ENCODE results near the gene EFNA3. TPM values are rescaled to one million over a fixed set of nuclear protein-coding genes. Genes with fewer than 3 reads are reported as not detected.

The EFNA3 gene
- total and polyA plus RNA-seq, 2 of the 4 experiments (the other 2 are of a cell fraction) = 0.72 to 1.6 TPM

DNA sequence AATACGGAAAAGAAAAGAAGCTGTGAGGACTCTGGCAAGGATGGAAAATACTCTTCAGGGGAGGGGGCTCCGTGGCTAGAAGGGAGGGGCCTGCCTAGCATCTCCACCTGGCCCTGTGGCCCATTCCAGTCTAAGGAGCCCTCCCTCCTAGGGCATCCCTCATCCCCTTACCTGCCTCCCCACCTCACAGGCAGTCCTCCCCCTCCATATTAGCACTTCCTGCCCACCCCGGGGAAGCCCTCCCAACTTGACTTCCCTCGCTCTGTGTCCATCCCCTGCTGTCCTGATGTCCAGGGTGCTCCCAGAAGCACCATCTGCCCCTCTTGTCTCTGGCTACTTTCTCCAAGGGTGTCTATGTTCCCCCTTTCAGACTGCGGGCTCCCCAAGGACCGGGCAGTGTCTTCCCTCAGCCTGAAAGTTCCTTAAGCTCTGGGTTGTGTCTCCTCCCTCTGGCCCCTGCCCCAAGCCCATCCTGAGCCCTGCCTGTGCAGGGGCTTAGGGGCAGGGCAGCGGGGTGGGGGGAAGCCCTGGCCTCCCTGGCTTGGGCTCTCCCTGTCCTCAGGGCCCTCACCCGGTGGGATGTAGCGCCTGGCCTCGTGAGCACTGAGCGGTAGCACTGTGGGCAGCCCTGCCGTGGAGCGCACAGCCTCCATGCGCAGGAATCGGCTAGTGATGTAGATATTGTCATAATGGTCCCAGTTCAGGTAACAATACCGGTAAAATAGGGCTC, 49.0 kb upstream of the EFNA3 start:
- no peak overlapping the region for H2AFZ ChIP-seq (replicated peaks; ENCODE audit: low read length, poor library complexity)
- BruUV-seq (replicated peaks) = no TSS peak
- in situ Hi-C loops (cut with MboI; ENCODE audit: low sequenced_read_pairs) = no loop called here
- no peaks in the 10 kb centered on the region for H3K79me1 ChIP-seq (ENCODE audit: low read depth in 1 of 2, low read length in 2 of 2)
- H3K9ac ChIP-seq (ENCODE audit: low read depth, low read length) = no peak overlapping the region
- H3K4me3 ChIP-seq (ENCODE audit: insufficient read depth, low read depth, low read length) = no peak overlapping the region
- H4K20me1 ChIP-seq (ENCODE audit: insufficient read depth, low read length) = no peaks in the 10 kb centered on the region; the same call in 1 of the 2 replicates
- intact Hi-C loops (cut with micrococcal nuclease) = no loop called here
- H3K4me2 ChIP-seq (ENCODE audit: low read depth, low read length) = no peak overlapping the region
- H2AK9ac ChIP-seq (replicated peaks; ENCODE audit: low read depth, low read length, poor library complexity) = no peak overlapping the region
- ChIA-PET POLR2A (ENCODE audit: unreplicated experiment) (no interaction called here), CTCF (no interaction called here)
- no peak overlapping the region for H2BK5ac ChIP-seq (ENCODE audit: low read depth, low read length, poor library complexity, severe bottlenecking)
- TF ChIP-seq FOS (IDR thresholded peaks at IDR 0.05; ENCODE audit: low read depth, low read length) = no peak
- TF ChIP-seq NFE2L2 (IDR thresholded peaks at IDR 0.05; ENCODE audit: low read depth, low read length) = no peak
- no peak for TF ChIP-seq BHLHE40 (IDR thresholded peaks at IDR 0.05; ENCODE audit: low read depth, low read length)
- no peak for TF ChIP-seq CEBPB (IDR thresholded peaks at IDR 0.05; ENCODE audit: low read depth, low read length)
- TF ChIP-seq, protein P1, sequence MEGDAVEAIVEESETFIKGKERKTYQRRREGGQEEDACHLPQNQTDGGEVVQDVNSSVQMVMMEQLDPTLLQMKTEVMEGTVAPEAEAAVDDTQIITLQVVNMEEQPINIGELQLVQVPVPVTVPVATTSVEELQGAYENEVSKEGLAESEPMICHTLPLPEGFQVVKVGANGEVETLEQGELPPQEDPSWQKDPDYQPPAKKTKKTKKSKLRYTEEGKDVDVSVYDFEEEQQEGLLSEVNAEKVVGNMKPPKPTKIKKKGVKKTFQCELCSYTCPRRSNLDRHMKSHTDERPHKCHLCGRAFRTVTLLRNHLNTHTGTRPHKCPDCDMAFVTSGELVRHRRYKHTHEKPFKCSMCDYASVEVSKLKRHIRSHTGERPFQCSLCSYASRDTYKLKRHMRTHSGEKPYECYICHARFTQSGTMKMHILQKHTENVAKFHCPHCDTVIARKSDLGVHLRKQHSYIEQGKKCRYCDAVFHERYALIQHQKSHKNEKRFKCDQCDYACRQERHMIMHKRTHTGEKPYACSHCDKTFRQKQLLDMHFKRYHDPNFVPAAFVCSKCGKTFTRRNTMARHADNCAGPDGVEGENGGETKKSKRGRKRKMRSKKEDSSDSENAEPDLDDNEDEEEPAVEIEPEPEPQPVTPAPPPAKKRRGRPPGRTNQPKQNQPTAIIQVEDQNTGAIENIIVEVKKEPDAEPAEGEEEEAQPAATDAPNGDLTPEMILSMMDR (conservative IDR thresholded peaks at IDR 0.05; ENCODE audit: low read depth, low read length) = no peak
- no peak for TF ChIP-seq MAZ (IDR thresholded peaks at IDR 0.05; ENCODE audit: borderline replicate concordance, low read depth, low read length)
- TF ChIP-seq RAD21 (IDR thresholded peaks at IDR 0.05; ENCODE audit: low read length) = no peak
- no peak for TF ChIP-seq SMC3 (IDR thresholded peaks at IDR 0.05; ENCODE audit: low read depth, low read length)
- no peaks in the 10 kb centered on the region for H3K9me3 ChIP-seq (ENCODE audit: control insufficient read depth, insufficient read depth, low read length)
- no peak overlapping the region for H3K23ac ChIP-seq (ENCODE audit: low read depth, low read length)
- H3K14ac ChIP-seq (replicated peaks; ENCODE audit: low read depth, low read length) = no peak overlapping the region
- H2BK15ac ChIP-seq (ENCODE audit: low read depth, low read length) = no peak overlapping the region
- peaks cover 4% of the 10 kb centered on the region for H3K9me1 ChIP-seq (ENCODE audit: insufficient read depth, low read length)
- peaks cover 33% of the 10 kb centered on the region for H3K27me3 ChIP-seq (ENCODE audit: control insufficient read depth, insufficient read depth, low read length)
- no peak overlapping the region for H2BK120ac ChIP-seq (ENCODE audit: low read depth, low read length)
- no peak overlapping the region for H4K5ac ChIP-seq (ENCODE audit: low read depth, low read length)
- H2BK20ac ChIP-seq (ENCODE audit: low read depth, low read length) = no peak overlapping the region
- no peak overlapping the region for H4K8ac ChIP-seq (ENCODE audit: low read depth in 2 of 2, low read length in 2 of 2)
- no peak overlapping the region for H3K27ac ChIP-seq (ENCODE audit: insufficient read depth, low read length)
- dilution Hi-C loops (cut with HindIII; ENCODE audit: low sequenced_read_pairs, unreplicated experiment) = no loop called here
- peaks cover 3% of the 10 kb centered on the region; the same call in 1 of the 2 replicates for H3K4me1 ChIP-seq (ENCODE audit: control insufficient read depth, insufficient read depth, low read length)
- no peak overlapping the region for H2AK5ac ChIP-seq (ENCODE audit: low read depth, low read length)
- H3K18ac ChIP-seq (ENCODE audit: low read depth, low read length) = no peak overlapping the region
- no peaks in the 10 kb centered on the region for H3K36me3 ChIP-seq (ENCODE audit: control insufficient read depth, insufficient read depth, low read length)
- no peak overlapping the region for H3K4ac ChIP-seq (ENCODE audit: low read depth, low read length)
- no peak overlapping the region for H4K91ac ChIP-seq (ENCODE audit: insufficient read depth, low read depth, low read length)
- WGBS, 2 experiments (ENCODE audit: extremely low coverage in 2 of 2, insufficient read length in 1 of 2) = 50% methylated on average over 1 of the region's 16 CpGs; no CpG with 5 or more reads in 1 of the 2 experiments
- DNase-seq = no peak
- no peak overlapping the region for H3K56ac ChIP-seq (ENCODE audit: extremely low read depth, insufficient read depth, low read length)
- no peak for ATAC-seq (ENCODE audit: low read depth)
